H9 (cell line): Measurements from ENCODE around the gene MFSD1. TPM values are rescaled to one million over a fixed set of nuclear protein-coding genes. Genes with fewer than 3 reads are reported as not detected.

Experiments used
- DNase-seq: peaks from one replicate; pipeline ENCODE4 v3.0.0-alpha.2; 2017
- H2AFZ ChIP-seq: one replicate; pipeline ENCODE4 v1.6.1; 2013; ENCODE audit warnings: mild to moderate bottlenecking, low read length, control low read depth, moderate library complexity
- H2AK5ac ChIP-seq: 2 replicates; pipeline ENCODE4 v1.6.1; 2013; ENCODE audit warnings: low read length, control low read depth, mixed read lengths; ENCODE audit not compliant: insufficient read length
- H2BK120ac ChIP-seq: one replicate; pipeline ENCODE4 v1.6.1; 2013; ENCODE audit warnings: low read depth, mild to moderate bottlenecking, low read length, control low read depth, inconsistent platforms; ENCODE audit not compliant: poor library complexity, severe bottlenecking
- H2BK12ac ChIP-seq: 2 replicates; pipeline ENCODE4 v1.6.1; 2013; ENCODE audit warnings: low read length, control low read depth, mixed read lengths, low read depth; ENCODE audit not compliant: insufficient read length
- H2BK15ac ChIP-seq: 2 replicates; pipeline ENCODE4 v1.6.1; 2013; ENCODE audit warnings: low read depth, low read length, control low read depth
- H2BK20ac ChIP-seq: one replicate; pipeline ENCODE4 v1.6.1; 2013; ENCODE audit warnings: low read depth, mild to moderate bottlenecking, low read length, control low read depth, inconsistent platforms; ENCODE audit not compliant: poor library complexity, severe bottlenecking
- H2BK5ac ChIP-seq: 2 replicates; pipeline ENCODE4 v1.6.1; 2013; ENCODE audit warnings: low read length, control low read depth, mixed read lengths; ENCODE audit not compliant: insufficient read length
- H3K14ac ChIP-seq: 2 replicates; pipeline ENCODE4 v1.6.1; 2013; ENCODE audit warnings: low read length, control low read depth; ENCODE audit not compliant: insufficient read depth
- H3K18ac ChIP-seq: 2 replicates; pipeline ENCODE4 v1.6.1; 2013; ENCODE audit warnings: low read depth, mild to moderate bottlenecking, mixed read lengths, low read length, control low read depth; ENCODE audit not compliant: insufficient read length
- H3K23ac ChIP-seq: 2 replicates; pipeline ENCODE4 v1.6.1; 2013; ENCODE audit warnings: low read length, control low read depth, mixed read lengths, low read depth; ENCODE audit not compliant: insufficient read length
- H3K23me2 ChIP-seq: 2 replicates; pipeline ENCODE4 v1.6.1; 2013; ENCODE audit warnings: low read depth, mild to moderate bottlenecking, mixed read lengths, low read length, control low read depth; ENCODE audit not compliant: insufficient read length, poor library complexity, severe bottlenecking
- H3K27ac ChIP-seq: 2 replicates; pipeline ENCODE4 v1.5.1; 2013; ENCODE audit warnings: low read length, control low read depth, mixed read lengths, low read depth; ENCODE audit not compliant: insufficient read length
- H3K27me3 ChIP-seq: 2 replicates; pipeline ENCODE4 v1.6.1; 2013; ENCODE audit warnings: low read length, control low read depth, inconsistent platforms; ENCODE audit not compliant: insufficient read depth
- H3K4ac ChIP-seq: 2 replicates; pipeline ENCODE4 v1.6.1; 2013; ENCODE audit warnings: low read depth, mild to moderate bottlenecking, control low read depth, inconsistent platforms, low read length, moderate library complexity
- H3K4me1 ChIP-seq: 2 replicates; pipeline ENCODE4 v1.6.1; 2013; ENCODE audit warnings: low read length, control low read depth, inconsistent platforms; ENCODE audit not compliant: insufficient read depth
- H3K4me2 ChIP-seq: 2 replicates; pipeline ENCODE4 v1.6.1; 2013; ENCODE audit warnings: low read length, control low read depth, mixed read lengths; ENCODE audit not compliant: insufficient read length, insufficient read depth
- H3K56ac ChIP-seq: 2 replicates; pipeline ENCODE4 v1.6.1; 2013; ENCODE audit warnings: low read depth, mild to moderate bottlenecking, mixed read lengths, low read length, control low read depth; ENCODE audit not compliant: insufficient read length
- H3K79me1 ChIP-seq: 2 replicates; pipeline ENCODE4 v1.6.1; 2013; ENCODE audit warnings: low read depth, mild to moderate bottlenecking, moderate library complexity, low read length, control low read depth, inconsistent platforms; ENCODE audit not compliant: insufficient read depth, poor library complexity, severe bottlenecking
- H3K79me2 ChIP-seq: 2 replicates; pipeline ENCODE4 v1.6.1; 2013; ENCODE audit warnings: low read length, control low read depth, inconsistent platforms; ENCODE audit not compliant: insufficient read depth
- H3K9ac ChIP-seq: 2 replicates; pipeline ENCODE4 v1.6.1; 2013; ENCODE audit warnings: low read length, control low read depth, mixed read lengths; ENCODE audit not compliant: insufficient read length; ENCODE audit errors: extremely low read depth
- H3K9me3 ChIP-seq: one replicate; pipeline ENCODE4 v1.6.1; 2013; ENCODE audit warnings: low read depth, low read length, inconsistent platforms; ENCODE audit not compliant: control insufficient read depth
- H3T11ph ChIP-seq: one replicate; pipeline ENCODE4 v1.6.1; 2013; ENCODE audit warnings: mild to moderate bottlenecking, low read length, control low read depth, inconsistent platforms
- H4K20me1 ChIP-seq: one replicate; pipeline ENCODE4 v1.6.1; 2013; ENCODE audit not compliant: control insufficient read depth, insufficient read length, insufficient read depth
- H4K5ac ChIP-seq: 2 replicates; pipeline ENCODE4 v1.6.1; 2013; ENCODE audit warnings: low read depth, mild to moderate bottlenecking, mixed read lengths, low read length, control low read depth; ENCODE audit not compliant: insufficient read length
- H4K8ac ChIP-seq: replicated peaks from 2 replicates; pipeline ENCODE4 v1.6.1; 2013; ENCODE audit warnings: low read length, control low read depth, mixed read lengths, low read depth; ENCODE audit not compliant: insufficient read length
- H4K91ac ChIP-seq: 2 replicates; pipeline ENCODE4 v1.6.1; 2013; ENCODE audit warnings: low read depth, mild to moderate bottlenecking, moderate library complexity, mixed read lengths, low read length, control low read depth; ENCODE audit not compliant: insufficient read length
- H3K27ac Mint-ChIP-seq, 3 experiments: 2 replicates in 2 of 3; 3 replicates in 1 of 3; pipeline ENCODE4 v1.8.0; 2020 to 2021; ENCODE audit warnings: mixed read lengths in 3 of 3, mild to moderate bottlenecking in 1 of 3, moderate library complexity in 1 of 3
- H3K27me3 Mint-ChIP-seq: 2 replicates; pipeline ENCODE4 v1.8.0; 2021; ENCODE audit warnings: low read depth, mild to moderate bottlenecking, moderate library complexity, mixed read lengths
- H3K36me3 Mint-ChIP-seq, 3 experiments: 2 replicates in 2 of 3; 3 replicates in 1 of 3; pipeline ENCODE4 v1.8.0; 2020 to 2021; ENCODE audit warnings: low read depth in 3 of 3, mixed read lengths in 3 of 3; ENCODE audit not compliant: insufficient read depth in 1 of 3
- H3K4me1 Mint-ChIP-seq, 2 experiments: 2 replicates each; pipeline ENCODE4 v1.8.0; 2020; ENCODE audit warnings: mixed read lengths in 2 of 2
- H3K4me3 Mint-ChIP-seq, 2 experiments: 2 replicates in 1 of 2; 3 replicates in 1 of 2; pipeline ENCODE4 v1.8.0; 2020 to 2021; ENCODE audit warnings: mild to moderate bottlenecking in 2 of 2, mixed read lengths in 2 of 2, moderate library complexity in 1 of 2
- H3K9me3 Mint-ChIP-seq, 2 experiments: 2 replicates in 1 of 2; 3 replicates in 1 of 2; pipeline ENCODE4 v1.8.0; 2020; ENCODE audit warnings: mild to moderate bottlenecking in 2 of 2, mixed read lengths in 2 of 2, moderate library complexity in 1 of 2
- WGBS: extraction: QIAGEN DNeasy Blood & Tissue Kit; methylation state at CpG from one replicate; pipeline ENCODE4 v1.1.7; 2013; ENCODE audit warnings: missing lambda C conversion rate, low lambda C conversion rate, mixed read lengths; ENCODE audit not compliant: insufficient read length; ENCODE audit errors: extremely low coverage; 5-methylcytosine and 5-hydroxymethylcytosine counted together
- total RNA-seq: library from RNA; stranded (reverse); gene quantifications from 2 replicates; pipeline ENCODE4 v1.2.1, GENCODE V29; 2021
- TF ChIP-seq, protein P1 (sequence below): fragments of 200-600 bp; sonication (generic); conservative IDR thresholded peaks from 3 replicates; pipeline ENCODE4 v1.8.0; 2021; ENCODE audit warnings: antibody characterized with exemption, mild to moderate bottlenecking

MFSD1 gene
- total RNA-seq, 1 experiment from 2014 or later = 9.5 TPM

GRCh38 chr3:158781191-158781590, 20.7 kb upstream of the MFSD1 start:
- H3K23me2 ChIP-seq = no peaks in the 10 kb centered on the region
- H2BK120ac ChIP-seq = no peak overlapping the region
- no peak overlapping the region for H4K8ac ChIP-seq
- H2AFZ ChIP-seq = no peak overlapping the region
- Mint-ChIP-seq H3K27ac (no peak overlapping the region), H3K36me3 (no peaks in the 10 kb centered on the region), H3K4me1 (no peaks in the 10 kb centered on the region), H3K4me3 (no peak overlapping the region), H3K9me3 (no peaks in the 10 kb centered on the region), H3K27me3 (no peaks in the 10 kb centered on the region; the same call in 1 of the 2 replicates)
- H4K91ac ChIP-seq = no peak overlapping the region
- DNase-seq = no peak
- H3K4ac ChIP-seq = no peak overlapping the region
- H3K79me2 ChIP-seq = no peaks in the 10 kb centered on the region
- H3K18ac ChIP-seq = no peak overlapping the region
- H3K27ac ChIP-seq = no peak overlapping the region
- no peaks in the 10 kb centered on the region for H3K79me1 ChIP-seq
- TF ChIP-seq, protein P1, sequence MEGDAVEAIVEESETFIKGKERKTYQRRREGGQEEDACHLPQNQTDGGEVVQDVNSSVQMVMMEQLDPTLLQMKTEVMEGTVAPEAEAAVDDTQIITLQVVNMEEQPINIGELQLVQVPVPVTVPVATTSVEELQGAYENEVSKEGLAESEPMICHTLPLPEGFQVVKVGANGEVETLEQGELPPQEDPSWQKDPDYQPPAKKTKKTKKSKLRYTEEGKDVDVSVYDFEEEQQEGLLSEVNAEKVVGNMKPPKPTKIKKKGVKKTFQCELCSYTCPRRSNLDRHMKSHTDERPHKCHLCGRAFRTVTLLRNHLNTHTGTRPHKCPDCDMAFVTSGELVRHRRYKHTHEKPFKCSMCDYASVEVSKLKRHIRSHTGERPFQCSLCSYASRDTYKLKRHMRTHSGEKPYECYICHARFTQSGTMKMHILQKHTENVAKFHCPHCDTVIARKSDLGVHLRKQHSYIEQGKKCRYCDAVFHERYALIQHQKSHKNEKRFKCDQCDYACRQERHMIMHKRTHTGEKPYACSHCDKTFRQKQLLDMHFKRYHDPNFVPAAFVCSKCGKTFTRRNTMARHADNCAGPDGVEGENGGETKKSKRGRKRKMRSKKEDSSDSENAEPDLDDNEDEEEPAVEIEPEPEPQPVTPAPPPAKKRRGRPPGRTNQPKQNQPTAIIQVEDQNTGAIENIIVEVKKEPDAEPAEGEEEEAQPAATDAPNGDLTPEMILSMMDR = peak; percentile 20; the same call in 1 of the 3 replicates
- no peak overlapping the region for H3K56ac ChIP-seq
- no peak overlapping the region for H4K5ac ChIP-seq
- H3K4me1 ChIP-seq = no peaks in the 10 kb centered on the region
- H4K20me1 ChIP-seq = no peaks in the 10 kb centered on the region
- no peak overlapping the region for H2BK15ac ChIP-seq
- H3K9me3 ChIP-seq = no peaks in the 10 kb centered on the region
- no peak overlapping the region for H3K23ac ChIP-seq
- H2AK5ac ChIP-seq = no peak overlapping the region
- H3K9ac ChIP-seq = no peak overlapping the region
- no peaks in the 10 kb centered on the region for H3K27me3 ChIP-seq
- no peak overlapping the region for H3K14ac ChIP-seq
- no peak overlapping the region for H3T11ph ChIP-seq
- no peak overlapping the region for H2BK12ac ChIP-seq
- H2BK20ac ChIP-seq = no peak overlapping the region
- no peak overlapping the region for H3K4me2 ChIP-seq
- no CpG with 5 or more reads among the region's 2 CpGs for WGBS
- H2BK5ac ChIP-seq = no peak overlapping the region
